Right lobe of liver (tissue), 4 donors: Measurements from ENCODE around the gene PSMD14.

Source experiments
- POLR2A ChIP-seq: fragments of 450-650 bp; IDR thresholded peaks from one replicate; pipeline ENCODE4 v1.6.1; 2017; ENCODE audit warnings: antibody characterized with exemption, mild to moderate bottlenecking
- TF ChIP-seq, protein P1 (sequence below), 4 donors: fragments of 200-600 bp in 3 of 4; fragments of 450-650 bp in 1 of 4; IDR thresholded peaks; one replicate each; pipeline versions ENCODE4 v1.5.1 to v1.8.0; 2016 to 2022; ENCODE audit warnings: antibody characterized with exemption in 4 of 4, mild to moderate bottlenecking in 2 of 4
- donor health status: DM: no; HTN: no; CAD: no.
- donor health status: DM: no; HTN: no; CAD: no.
- donor health status: DM: no; HTN: yes; CAD: no.

DNA sequence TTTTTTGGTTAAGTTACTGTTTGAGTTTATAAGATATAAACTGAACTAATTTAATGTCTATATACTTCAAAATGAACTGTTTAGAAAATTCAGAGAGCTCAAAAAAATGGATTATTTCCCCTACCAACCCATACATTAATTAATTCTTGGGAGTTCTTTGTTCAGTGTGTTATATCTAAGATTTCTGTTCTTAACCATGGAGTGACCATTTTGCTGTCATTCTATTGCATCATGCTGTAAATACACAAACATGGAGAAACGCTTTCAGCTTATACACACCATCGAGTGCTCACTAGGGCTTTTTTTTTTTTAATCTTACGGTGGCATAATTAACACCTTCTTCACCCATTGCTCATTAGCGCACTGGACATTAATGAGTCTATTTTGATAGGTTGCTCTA, 74.5 kb downstream of the PSMD14 start:
- TF ChIP-seq POLR2A: no peak
- TF ChIP-seq, protein P1, sequence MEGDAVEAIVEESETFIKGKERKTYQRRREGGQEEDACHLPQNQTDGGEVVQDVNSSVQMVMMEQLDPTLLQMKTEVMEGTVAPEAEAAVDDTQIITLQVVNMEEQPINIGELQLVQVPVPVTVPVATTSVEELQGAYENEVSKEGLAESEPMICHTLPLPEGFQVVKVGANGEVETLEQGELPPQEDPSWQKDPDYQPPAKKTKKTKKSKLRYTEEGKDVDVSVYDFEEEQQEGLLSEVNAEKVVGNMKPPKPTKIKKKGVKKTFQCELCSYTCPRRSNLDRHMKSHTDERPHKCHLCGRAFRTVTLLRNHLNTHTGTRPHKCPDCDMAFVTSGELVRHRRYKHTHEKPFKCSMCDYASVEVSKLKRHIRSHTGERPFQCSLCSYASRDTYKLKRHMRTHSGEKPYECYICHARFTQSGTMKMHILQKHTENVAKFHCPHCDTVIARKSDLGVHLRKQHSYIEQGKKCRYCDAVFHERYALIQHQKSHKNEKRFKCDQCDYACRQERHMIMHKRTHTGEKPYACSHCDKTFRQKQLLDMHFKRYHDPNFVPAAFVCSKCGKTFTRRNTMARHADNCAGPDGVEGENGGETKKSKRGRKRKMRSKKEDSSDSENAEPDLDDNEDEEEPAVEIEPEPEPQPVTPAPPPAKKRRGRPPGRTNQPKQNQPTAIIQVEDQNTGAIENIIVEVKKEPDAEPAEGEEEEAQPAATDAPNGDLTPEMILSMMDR (IDR thresholded peaks at IDR 0.05): no peak
